HL-60/S4 treated with phorbol 12-myristate 13-acetate at 8.2 ng/mL for 4 days and 3 days (cell line): ENCODE results near the gene UBA52.

Source experiments
- in situ Hi-C: fragments of 300-500 bp; cut with MboI; formaldehyde crosslinking; loops from 2 replicates; pipeline ENCODE4 v1.15.0; 2022; ENCODE audit warnings: low sequenced_read_pairs

The UBA52 gene

GRCh38 chr19:18607226-18608101, 35.8 kb downstream of the UBA52 start:
- in situ Hi-C loops: no loop called here

GRCh38 chr19:18608102-18608804, 36.6 kb downstream of the UBA52 start:
- in situ Hi-C loops: no loop called here

GRCh38 chr19:18608805-18609716, 37.4 kb downstream of the UBA52 start:
- in situ Hi-C loops: no loop called here

- in situ Hi-C loops: no loop called here
Measured at GRCh38 chr19:18609717-18610051, 38.0 kb downstream of the UBA52 start.

GRCh38 chr19:18610245-18610555, 38.5 kb downstream of the UBA52 start:
- in situ Hi-C loops: no loop called here

- in situ Hi-C loops: no loop called here
Measured at GRCh38 chr19:18610556-18611326, 39.1 kb downstream of the UBA52 start.

GRCh38 chr19:18611327-18612050, 39.8 kb downstream of the UBA52 start:
- in situ Hi-C loops: no loop called here

- in situ Hi-C loops: no loop called here
Measured at GRCh38 chr19:18612051-18612771, 40.6 kb downstream of the UBA52 start.

- in situ Hi-C loops: no loop called here
Measured at GRCh38 chr19:18612772-18613588, 41.3 kb downstream of the UBA52 start, which contains the start of gene TMEM59L. Gene TMEM59L (plus strand): TSS chr19:18612870. CDS start chr19:18612959, 89 bp downstream.

- in situ Hi-C loops: no loop called here
Measured at GRCh38 chr19:18613589-18614234, 42.1 kb downstream of the UBA52 start.

GRCh38 chr19:18616023-18616422, 44.4 kb downstream of the UBA52 start:
- in situ Hi-C loops: no loop called here

- in situ Hi-C loops: no loop called here
Measured at GRCh38 chr19:18617562-18617961, 45.9 kb downstream of the UBA52 start.

- in situ Hi-C loops: no loop called here
Measured at GRCh38 chr19:18618236-18618635, 46.6 kb downstream of the UBA52 start.

- in situ Hi-C loops: no loop called here
Measured at GRCh38 chr19:18620311-18620710, 48.7 kb downstream of the UBA52 start.

GRCh38 chr19:18620902-18621301, 49.2 kb downstream of the UBA52 start:
- in situ Hi-C loops: no loop called here

GRCh38 chr19:18626906-18627305, 55.2 kb downstream of the UBA52 start:
- in situ Hi-C loops: no loop called here
